NCI-H2081 treated with DMSO at 0.1 percent for 48 hours (cell line): ENCODE results near the gene SLC25A48.
"Not testable (repeated sequence)": the region's sequence is repeated elsewhere in the genome, so short reads cannot be mapped to it uniquely, and the experiment has no call there.

Experiments used
- DNase-seq: peaks from one replicate; lab custom pipeline; 2025; lab: John Stamatoyannopoulos, UW

SLC25A48 gene

GRCh38 chr5:135829681-135830383, 4.6 kb upstream of the SLC25A48 start:
- DNase-seq: no peak

GRCh38 chr5:135830384-135830700, 4.1 kb upstream of the SLC25A48 start:
- no peak for DNase-seq

- no peak for DNase-seq
Observed at GRCh38 chr5:135830876-135831275, 3.6 kb upstream of the SLC25A48 start.

- DNase-seq: no peak
Observed at GRCh38 chr5:135831439-135831838, 3.0 kb upstream of the SLC25A48 start.

GRCh38 chr5:135831851-135832555, 2.5 kb upstream of the SLC25A48 start:
- no peak for DNase-seq

GRCh38 chr5:135832941-135833920, 1.2 kb upstream of the SLC25A48 start:
- DNase-seq: no peak

- no peak for DNase-seq
Observed at GRCh38 chr5:135833961-135834638, 363 bp upstream of the SLC25A48 start.

- DNase-seq: no peak
Observed at GRCh38 chr5:135835766-135836165, 1.3 kb downstream of the SLC25A48 start.

- DNase-seq: not testable (repeated sequence)
Observed at GRCh38 chr5:135838395-135838794, 3.9 kb downstream of the SLC25A48 start.

- DNase-seq: no peak
Observed at GRCh38 chr5:135839566-135839965, 5.1 kb downstream of the SLC25A48 start.

GRCh38 chr5:135840959-135841358, 6.5 kb downstream of the SLC25A48 start:
- DNase-seq: no peak

- no peak for DNase-seq
Observed at GRCh38 chr5:135842737-135843136, 8.3 kb downstream of the SLC25A48 start.

GRCh38 chr5:135843571-135844337, 9.3 kb downstream of the SLC25A48 start:
- DNase-seq: no peak

GRCh38 chr5:135846311-135846710, 11.8 kb downstream of the SLC25A48 start:
- no peak for DNase-seq

GRCh38 chr5:135847976-135848375, 13.5 kb downstream of the SLC25A48 start:
- no peak for DNase-seq

GRCh38 chr5:135850231-135850630, 15.8 kb downstream of the SLC25A48 start:
- no peak for DNase-seq

- DNase-seq: no peak
Observed at GRCh38 chr5:135850671-135851070, 16.2 kb downstream of the SLC25A48 start.

- DNase-seq: no peak
Observed at GRCh38 chr5:135851186-135851914, 16.9 kb downstream of the SLC25A48 start.

GRCh38 chr5:135851915-135852845, 17.7 kb downstream of the SLC25A48 start:
- DNase-seq: no peak
